Measurements from ENCODE around the gene C9orf152.

The C9orf152 gene

GRCh38 chr9:110178281-110178680 is 29.7 kb downstream of the C9orf152 start:
- Histone ChIP-seq H3K4me1 (no peaks in the 10 kb centered on the region), H3K4me3 (ENCODE audit: low read depth, low read length) (no peak overlapping the region), H3K9me3 (no peaks in the 10 kb centered on the region; the same call in 1 of the 2 replicates), H3K36me3 (no peaks in the 10 kb centered on the region), H3K27me3 (no peaks in the 10 kb centered on the region)
- DNase-seq: no peak
- no peak for TF ChIP-seq CTCF (IDR thresholded peaks at IDR 0.05; ENCODE audit: low read depth, low read length)

- Histone ChIP-seq H3K36me3 (no peaks in the 10 kb centered on the region), H3K4me3 (ENCODE audit: low read depth, low read length) (no peak overlapping the region), H3K9me3 (no peaks in the 10 kb centered on the region; the same call in 1 of the 2 replicates), H3K27me3 (no peaks in the 10 kb centered on the region), H3K4me1 (no peaks in the 10 kb centered on the region)
- TF ChIP-seq CTCF (IDR thresholded peaks at IDR 0.05; ENCODE audit: low read depth, low read length): no peak
- no peak for DNase-seq
These were observed 32.5 kb downstream of the C9orf152 start for GRCh38 chr9:110175275-110175968.

- no peaks in the 10 kb centered on the region for H3K4me1 ChIP-seq
- no peak for DNase-seq
- no peak overlapping the region for H3K4me3 ChIP-seq (ENCODE audit: low read depth, low read length)
- H3K36me3 ChIP-seq: no peaks in the 10 kb centered on the region
- H3K9me3 ChIP-seq: no peaks in the 10 kb centered on the region; the same call in 1 of the 2 replicates
- no peaks in the 10 kb centered on the region for H3K27me3 ChIP-seq
- no peak for TF ChIP-seq CTCF (IDR thresholded peaks at IDR 0.05; ENCODE audit: low read depth, low read length)
These were observed 34.7 kb downstream of the C9orf152 start for GRCh38 chr9:110173322-110173642.

GRCh38 chr9:110170357-110171257 is 37.4 kb downstream of the C9orf152 start:
- no peak for DNase-seq

GRCh38 chr9:110168486-110168885 is 39.5 kb downstream of the C9orf152 start:
- Histone ChIP-seq H3K4me1 (no peaks in the 10 kb centered on the region), H3K4me3 (ENCODE audit: low read depth, low read length) (no peak overlapping the region), H3K9me3 (no peaks in the 10 kb centered on the region), H3K36me3 (no peaks in the 10 kb centered on the region), H3K27me3 (0 out of 2 replicates have a peak, but pooled peaks cover 3% of the 10 kb centered on the region)
- no peak for TF ChIP-seq CTCF (IDR thresholded peaks at IDR 0.05; ENCODE audit: low read depth, low read length)
- no peak for DNase-seq

More at GRCh38 chr9:110170357-110171257, 37.4 kb downstream of the C9orf152 start:
- H3K9me3 ChIP-seq: no peaks in the 10 kb centered on the region; the same call in 1 of the 2 replicates
- TF ChIP-seq CTCF (IDR thresholded peaks at IDR 0.05; ENCODE audit: low read depth, low read length): no peak
- no peaks in the 10 kb centered on the region for H3K36me3 ChIP-seq
- H3K4me3 ChIP-seq (ENCODE audit: low read depth, low read length): no peak overlapping the region
- 0 out of 2 replicates have a peak, but pooled peaks cover 3% of the 10 kb centered on the region for H3K27me3 ChIP-seq
- H3K4me1 ChIP-seq: no peaks in the 10 kb centered on the region
